ENCODE measurements around the gene KANK2. TPM values are rescaled to one million over a fixed set of nuclear protein-coding genes. Genes with fewer than 3 reads are reported as not detected.

KANK2 gene
- total RNA-seq, 4 donors from 2014 or later: 177 to 241 (median 222) TPM

DNA sequence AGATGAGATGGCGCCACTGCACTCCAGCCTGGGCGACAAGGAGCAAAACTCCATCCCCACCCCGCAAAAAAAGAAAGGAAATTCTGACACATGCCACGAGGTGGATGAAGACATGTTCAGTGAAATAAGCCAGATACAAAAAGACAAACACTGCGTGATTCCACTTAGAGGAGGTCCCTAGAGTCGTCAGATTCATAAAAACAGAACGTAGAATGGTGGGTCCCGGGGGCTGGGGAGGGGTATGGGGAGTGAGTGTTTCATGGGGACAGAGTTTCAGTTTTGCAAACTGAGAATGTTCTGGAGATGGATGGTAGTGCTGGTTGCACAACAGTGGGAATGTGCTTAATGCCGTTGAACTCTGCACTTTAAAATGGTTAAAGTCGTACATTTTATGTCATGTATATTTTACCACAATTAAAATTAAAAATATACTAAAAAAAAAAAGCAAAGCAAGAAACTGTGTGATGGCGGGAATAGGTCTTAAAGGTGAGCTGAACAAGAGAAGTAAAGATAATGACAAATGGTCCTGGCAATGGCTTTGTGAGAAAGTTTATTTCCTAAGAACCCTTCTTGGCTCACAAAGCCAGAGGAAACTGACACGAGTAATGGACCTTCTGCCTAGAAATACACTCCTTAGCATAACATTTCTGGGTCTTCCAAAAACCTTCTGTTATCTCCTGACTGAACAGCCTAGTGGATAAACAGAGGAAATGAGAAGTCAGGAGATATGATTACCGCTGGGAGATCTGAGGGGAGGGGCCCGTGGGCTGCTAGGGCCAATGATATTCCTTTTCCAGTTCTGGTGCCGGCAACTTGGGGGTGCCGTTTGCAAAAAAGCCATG lies 37.5 kb downstream of the KANK2 start:
- intact Hi-C loops (cut with DNase I): no loop called here
- Histone ChIP-seq H3K27ac (peak overlapping the region; percentile 15 to 94 (median 44)), H3K36me3 (no peaks in the 10 kb centered on the region), H3K27me3 (no peaks in the 10 kb centered on the region), H3K4me1 (peaks cover 27 to 31% of the 10 kb centered on the region in 2 donors), H3K4me3 (replicated peaks in 1 of 3) (no peak overlapping the region), H3K9me3 (no peaks in the 10 kb centered on the region)
- WGBS, 2 donors: 58 to 62% methylated on average over 16 of the region's 16 CpGs
- DNase-seq: no peak
- no peak for TF ChIP-seq POLR2A (IDR thresholded peaks at IDR 0.05)
- TF ChIP-seq, protein P1, sequence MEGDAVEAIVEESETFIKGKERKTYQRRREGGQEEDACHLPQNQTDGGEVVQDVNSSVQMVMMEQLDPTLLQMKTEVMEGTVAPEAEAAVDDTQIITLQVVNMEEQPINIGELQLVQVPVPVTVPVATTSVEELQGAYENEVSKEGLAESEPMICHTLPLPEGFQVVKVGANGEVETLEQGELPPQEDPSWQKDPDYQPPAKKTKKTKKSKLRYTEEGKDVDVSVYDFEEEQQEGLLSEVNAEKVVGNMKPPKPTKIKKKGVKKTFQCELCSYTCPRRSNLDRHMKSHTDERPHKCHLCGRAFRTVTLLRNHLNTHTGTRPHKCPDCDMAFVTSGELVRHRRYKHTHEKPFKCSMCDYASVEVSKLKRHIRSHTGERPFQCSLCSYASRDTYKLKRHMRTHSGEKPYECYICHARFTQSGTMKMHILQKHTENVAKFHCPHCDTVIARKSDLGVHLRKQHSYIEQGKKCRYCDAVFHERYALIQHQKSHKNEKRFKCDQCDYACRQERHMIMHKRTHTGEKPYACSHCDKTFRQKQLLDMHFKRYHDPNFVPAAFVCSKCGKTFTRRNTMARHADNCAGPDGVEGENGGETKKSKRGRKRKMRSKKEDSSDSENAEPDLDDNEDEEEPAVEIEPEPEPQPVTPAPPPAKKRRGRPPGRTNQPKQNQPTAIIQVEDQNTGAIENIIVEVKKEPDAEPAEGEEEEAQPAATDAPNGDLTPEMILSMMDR (IDR thresholded peaks at IDR 0.05): no peak

DNA sequence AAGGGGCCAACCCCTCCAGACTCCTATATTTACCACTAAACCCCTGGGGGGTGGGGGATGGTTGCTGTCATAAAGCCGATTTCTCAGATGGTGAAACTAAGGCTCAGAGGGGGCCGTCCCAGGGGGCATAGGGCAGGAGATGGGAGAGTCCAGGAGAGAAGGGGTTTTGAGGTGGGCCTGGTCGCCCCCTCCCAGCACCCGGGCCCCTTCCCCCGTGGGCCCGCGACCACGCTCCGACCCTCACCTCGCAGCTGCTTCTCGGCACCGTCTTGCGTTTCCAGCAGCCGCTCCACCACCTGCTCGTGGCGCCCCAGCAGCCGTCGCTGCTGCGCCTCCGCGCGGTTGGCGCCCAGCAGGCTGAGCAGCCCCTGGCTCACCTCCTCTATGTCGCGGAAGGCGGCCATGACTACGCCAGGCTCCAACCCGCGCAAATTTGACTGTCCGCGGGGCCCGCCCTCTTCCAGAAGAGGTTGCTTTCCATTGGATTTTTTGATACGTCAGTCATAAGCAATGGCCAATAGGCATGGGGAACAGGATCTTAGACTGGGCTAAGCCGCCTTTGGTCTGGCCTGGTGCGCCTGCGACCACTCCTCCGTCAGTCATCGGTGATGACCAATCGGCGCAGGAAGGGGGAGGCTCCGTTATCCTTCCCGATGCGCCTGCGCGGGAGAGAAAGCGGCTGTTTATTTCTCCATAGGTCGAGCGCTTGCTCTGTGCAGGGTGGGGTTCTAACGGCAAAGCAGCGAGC lies 41.8 kb downstream of the KANK2 start, which contains the start of gene SPC24:
SPC24 (minus strand) TSS at position 410 of the 748 bp plus-strand sequence; CDS start at position 404, 6 bp downstream.
- Histone ChIP-seq H3K4me3 (replicated peaks in 1 of 3) (peak within 1 kb of the TSS; percentile 19 to 40 (median 33)), H3K4me1 (peaks cover 27 to 29% of the 10 kb centered on the region in 2 donors), H3K27me3 (no peaks in the 10 kb centered on the region), H3K9me3 (no peaks in the 10 kb centered on the region), H3K27ac (peak within 1 kb of the TSS; percentile 22 to 94 (median 83)), H3K36me3 (no peaks in the 10 kb centered on the region)
- intact Hi-C loops (cut with DNase I): no loop called here
- TF ChIP-seq, protein P1 (IDR thresholded peaks at IDR 0.05): no peak
- TF ChIP-seq POLR2A (IDR thresholded peaks at IDR 0.05): peak in 1 of 2 donors; percentile 72
- 0 to 3% methylated on average over 8 to 30 of the region's 50 CpGs for WGBS, 2 donors
- peak; percentile 95 for DNase-seq

DNA sequence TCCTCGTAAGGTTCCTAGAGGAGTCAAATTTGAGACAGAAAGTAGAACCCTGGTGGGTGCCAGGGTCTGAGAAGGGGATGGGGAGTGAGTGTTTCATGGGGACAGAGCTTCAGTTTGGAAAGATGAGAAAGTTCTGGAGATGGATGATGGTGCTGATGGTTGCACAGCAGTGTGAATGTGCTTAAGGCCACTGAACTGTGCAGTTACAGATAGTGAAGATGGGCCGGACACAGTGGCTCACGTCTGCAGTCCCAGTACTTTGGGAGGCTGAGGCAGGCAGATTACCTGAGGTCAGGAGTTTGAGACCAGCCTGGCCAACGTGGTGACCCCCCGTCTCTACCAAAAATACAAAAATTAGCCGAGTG lies 42.7 kb downstream of the KANK2 start:
- no peak for DNase-seq
- H3K9me3 ChIP-seq: no peaks in the 10 kb centered on the region
- H3K4me1 ChIP-seq: peaks cover 27 to 29% of the 10 kb centered on the region in 2 donors
- WGBS, 2 donors: 33 to 38% methylated on average over 3 to 6 of the region's 6 CpGs
- no peak overlapping the region for H3K27ac ChIP-seq
- H3K4me3 ChIP-seq (replicated peaks in 1 of 3): no peak overlapping the region
- TF ChIP-seq, protein P1 (IDR thresholded peaks at IDR 0.05): no peak
- TF ChIP-seq POLR2A (IDR thresholded peaks at IDR 0.05): no peak
- H3K27me3 ChIP-seq: no peaks in the 10 kb centered on the region
- intact Hi-C loops (cut with DNase I): no loop called here
- no peaks in the 10 kb centered on the region for H3K36me3 ChIP-seq

DNA sequence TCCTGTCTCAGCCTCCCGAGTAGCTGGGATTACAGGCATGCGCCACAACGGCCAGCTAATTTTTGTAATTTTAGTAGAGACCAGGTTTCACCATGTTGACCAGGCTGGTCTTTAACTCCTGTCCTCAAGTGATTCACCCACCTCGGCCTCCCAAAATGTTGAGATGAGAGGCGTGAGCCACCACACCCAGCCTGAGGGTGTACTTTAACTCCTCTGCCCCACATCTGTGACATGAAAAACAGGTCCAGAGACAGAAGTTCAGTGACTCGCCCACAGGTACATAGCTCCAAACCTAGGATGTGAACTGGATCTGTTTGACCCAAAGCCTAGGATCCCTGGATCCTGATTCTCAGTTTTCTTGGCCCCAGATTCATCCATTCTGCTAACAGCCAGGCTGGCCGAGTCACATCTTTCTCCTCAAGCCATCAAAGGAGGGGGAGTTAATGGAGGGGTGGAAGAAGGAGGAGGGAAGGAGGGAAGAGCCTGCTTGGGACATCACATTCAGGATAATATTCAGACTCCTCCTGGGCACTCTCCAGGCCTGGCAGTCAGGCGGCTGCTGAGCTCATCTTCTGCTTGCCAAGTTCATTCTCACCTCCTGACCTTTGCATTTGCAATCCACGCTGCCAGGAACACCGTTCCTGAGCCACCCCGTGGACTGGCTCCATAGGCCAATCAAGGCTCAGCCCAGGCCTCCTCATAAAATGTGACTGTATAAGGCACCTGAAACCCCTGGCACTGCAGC lies 44.9 kb downstream of the KANK2 start:
- no peaks in the 10 kb centered on the region for H3K36me3 ChIP-seq
- H3K27me3 ChIP-seq: no peaks in the 10 kb centered on the region
- H3K27ac ChIP-seq: peak overlapping the region in 2 of 3 donors; percentile 50 to 55
- WGBS, 2 donors: 77 to 82% methylated on average over 11 of the region's 11 CpGs
- peaks cover 13 to 23% of the 10 kb centered on the region in 2 donors for H3K4me1 ChIP-seq
- no peak overlapping the region for H3K4me3 ChIP-seq (replicated peaks in 1 of 3)
- peak in 1 of 2 donors; percentile 19 for DNase-seq
- H3K9me3 ChIP-seq: no peaks in the 10 kb centered on the region
- intact Hi-C loops (cut with DNase I): no loop called here
- TF ChIP-seq, protein P1 (IDR thresholded peaks at IDR 0.05): no peak
- no peak for TF ChIP-seq POLR2A (IDR thresholded peaks at IDR 0.05)

Data from thyroid gland (tissue), 4 donors.